Nephron progenitor cell (in vitro differentiated cells): ENCODE results near the gene PMPCA.
"Not testable (repeated sequence)": the region's sequence is repeated elsewhere in the genome, so short reads cannot be mapped to it uniquely, and the experiment has no call there.

Experiments used
- DNase-seq: peaks from one replicate; pipeline ENCODE4 v3.0.0; 2021
- H3K27ac Mint-ChIP-seq: 2 replicates; pipeline ENCODE4 v1.8.0; 2021; ENCODE audit warnings: mild to moderate bottlenecking, moderate library complexity, mixed read lengths
- H3K27me3 Mint-ChIP-seq: 2 replicates; pipeline ENCODE4 v1.8.0; 2021; ENCODE audit warnings: mild to moderate bottlenecking, low read depth, mixed read lengths; ENCODE audit not compliant: poor library complexity
- H3K36me3 Mint-ChIP-seq: 2 replicates; pipeline ENCODE4 v1.8.0; 2021; ENCODE audit warnings: low read depth, mixed read lengths
- H3K4me1 Mint-ChIP-seq: 2 replicates; pipeline ENCODE4 v1.8.0; 2021; ENCODE audit warnings: mixed read lengths
- H3K4me3 Mint-ChIP-seq: 2 replicates; pipeline ENCODE4 v1.8.0; 2021; ENCODE audit warnings: mild to moderate bottlenecking, moderate library complexity, mixed read lengths
- H3K9me3 Mint-ChIP-seq: 2 replicates; pipeline ENCODE4 v1.8.0; 2021; ENCODE audit warnings: mild to moderate bottlenecking, moderate library complexity, mixed read lengths
- TF ChIP-seq, protein P1 (sequence below): fragments of 200-600 bp; sonication (generic); IDR thresholded peaks from 2 replicates; pipeline ENCODE4 v1.5.0; 2021; ENCODE audit warnings: antibody characterized with exemption

The PMPCA gene

DNA sequence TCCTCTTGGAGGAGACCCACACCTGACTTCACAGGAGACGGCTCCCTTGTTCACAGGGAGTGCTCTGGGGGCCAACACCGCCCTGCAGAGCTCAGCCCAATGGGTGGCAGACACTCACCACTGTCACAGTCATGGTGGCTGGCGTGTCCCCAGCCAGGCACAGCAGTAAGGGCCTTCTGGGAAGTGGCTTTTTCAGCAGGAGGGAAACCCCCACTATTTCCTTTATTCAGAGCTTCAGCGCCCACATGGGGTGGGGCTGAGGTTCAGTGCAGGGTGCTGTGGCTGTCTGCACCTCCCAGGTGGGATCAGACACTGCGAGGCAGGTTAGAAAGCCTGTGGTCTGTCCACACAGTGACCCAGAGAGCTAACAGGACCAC lies 6.9 kb upstream of the PMPCA start:
- H3K4me1 Mint-ChIP-seq: peaks cover 17% of the 10 kb centered on the region
- no peak overlapping the region for H3K4me3 Mint-ChIP-seq

DNA sequence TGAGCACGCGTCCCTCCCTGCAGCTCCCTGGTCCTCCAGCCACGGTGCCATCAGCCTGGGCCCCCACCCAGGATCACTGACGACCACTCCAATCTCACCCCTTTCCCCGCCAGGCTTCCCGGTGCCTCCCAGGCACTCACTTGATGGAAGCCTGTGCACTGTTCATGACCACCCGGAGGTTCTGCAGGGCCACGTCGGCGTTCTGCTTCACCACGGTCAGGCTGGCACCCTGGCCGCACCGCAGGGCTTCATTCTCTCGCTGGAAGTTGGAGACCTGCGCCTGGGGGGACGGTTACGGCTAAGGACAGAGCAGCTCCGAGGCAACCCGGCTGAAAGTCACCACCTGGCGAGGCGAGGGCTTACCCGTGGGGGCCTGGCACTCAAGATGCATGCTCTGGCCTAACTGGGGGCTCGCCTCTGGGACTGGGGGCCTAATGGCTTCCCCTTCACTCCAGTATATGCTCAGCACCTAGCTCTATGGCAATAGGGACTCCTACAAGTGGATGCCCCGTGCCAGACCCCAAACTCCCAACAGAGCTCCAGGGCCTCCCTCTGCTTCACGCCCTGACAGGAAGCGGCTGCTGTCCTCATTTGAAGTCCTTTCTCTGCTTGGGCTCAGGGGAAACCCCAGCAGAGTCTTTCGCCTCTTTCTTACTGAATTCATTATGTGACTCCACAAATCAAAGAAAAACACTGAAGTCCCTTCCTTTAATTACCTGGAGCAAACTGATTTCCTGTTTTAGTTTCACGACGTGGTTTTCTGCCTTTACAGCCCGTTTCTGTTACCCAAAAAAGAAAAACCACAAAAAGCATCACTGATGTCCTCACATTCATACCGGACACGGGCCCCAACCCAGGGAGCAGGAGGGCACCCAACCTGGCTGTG lies 6.3 kb upstream of the PMPCA start:
- Mint-ChIP-seq H3K4me1 (peaks cover 17% of the 10 kb centered on the region), H3K9me3 (no peaks in the 10 kb centered on the region), H3K36me3 (peaks cover 43% of the 10 kb centered on the region), H3K4me3 (no peak overlapping the region), H3K27me3 (peaks cover 5% of the 10 kb centered on the region), H3K27ac (no peak overlapping the region)
- no peak for DNase-seq
- TF ChIP-seq, protein P1, sequence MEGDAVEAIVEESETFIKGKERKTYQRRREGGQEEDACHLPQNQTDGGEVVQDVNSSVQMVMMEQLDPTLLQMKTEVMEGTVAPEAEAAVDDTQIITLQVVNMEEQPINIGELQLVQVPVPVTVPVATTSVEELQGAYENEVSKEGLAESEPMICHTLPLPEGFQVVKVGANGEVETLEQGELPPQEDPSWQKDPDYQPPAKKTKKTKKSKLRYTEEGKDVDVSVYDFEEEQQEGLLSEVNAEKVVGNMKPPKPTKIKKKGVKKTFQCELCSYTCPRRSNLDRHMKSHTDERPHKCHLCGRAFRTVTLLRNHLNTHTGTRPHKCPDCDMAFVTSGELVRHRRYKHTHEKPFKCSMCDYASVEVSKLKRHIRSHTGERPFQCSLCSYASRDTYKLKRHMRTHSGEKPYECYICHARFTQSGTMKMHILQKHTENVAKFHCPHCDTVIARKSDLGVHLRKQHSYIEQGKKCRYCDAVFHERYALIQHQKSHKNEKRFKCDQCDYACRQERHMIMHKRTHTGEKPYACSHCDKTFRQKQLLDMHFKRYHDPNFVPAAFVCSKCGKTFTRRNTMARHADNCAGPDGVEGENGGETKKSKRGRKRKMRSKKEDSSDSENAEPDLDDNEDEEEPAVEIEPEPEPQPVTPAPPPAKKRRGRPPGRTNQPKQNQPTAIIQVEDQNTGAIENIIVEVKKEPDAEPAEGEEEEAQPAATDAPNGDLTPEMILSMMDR: no peak

More for the DNA sequence above, 6.9 kb upstream of the PMPCA start:
- no peaks in the 10 kb centered on the region for H3K9me3 Mint-ChIP-seq
- H3K27ac Mint-ChIP-seq: no peak overlapping the region
- TF ChIP-seq, protein P1: no peak
- peaks cover 5% of the 10 kb centered on the region for H3K27me3 Mint-ChIP-seq
- DNase-seq: no peak
- H3K36me3 Mint-ChIP-seq: peaks cover 37% of the 10 kb centered on the region

GRCh38 chr9:136404801-136405136 lies 5.7 kb upstream of the PMPCA start:
- Mint-ChIP-seq H3K36me3 (peaks cover 43% of the 10 kb centered on the region), H3K4me3 (no peak overlapping the region), H3K4me1 (peaks cover 21% of the 10 kb centered on the region), H3K27ac (peak overlapping the region; percentile 94), H3K9me3 (no peaks in the 10 kb centered on the region), H3K27me3 (peaks cover 5% of the 10 kb centered on the region)
- DNase-seq: no peak
- TF ChIP-seq, protein P1: no peak

- peaks cover 23% of the 10 kb centered on the region for H3K4me1 Mint-ChIP-seq
- H3K9me3 Mint-ChIP-seq: no peaks in the 10 kb centered on the region
- DNase-seq: no peak
- no peak overlapping the region for H3K4me3 Mint-ChIP-seq
- H3K27me3 Mint-ChIP-seq: peaks cover 5% of the 10 kb centered on the region
- H3K36me3 Mint-ChIP-seq: peaks cover 43% of the 10 kb centered on the region
- TF ChIP-seq, protein P1: no peak
- no peak overlapping the region for H3K27ac Mint-ChIP-seq
Measured at GRCh38 chr9:136405481-136405880, 5.0 kb upstream of the PMPCA start.

DNA sequence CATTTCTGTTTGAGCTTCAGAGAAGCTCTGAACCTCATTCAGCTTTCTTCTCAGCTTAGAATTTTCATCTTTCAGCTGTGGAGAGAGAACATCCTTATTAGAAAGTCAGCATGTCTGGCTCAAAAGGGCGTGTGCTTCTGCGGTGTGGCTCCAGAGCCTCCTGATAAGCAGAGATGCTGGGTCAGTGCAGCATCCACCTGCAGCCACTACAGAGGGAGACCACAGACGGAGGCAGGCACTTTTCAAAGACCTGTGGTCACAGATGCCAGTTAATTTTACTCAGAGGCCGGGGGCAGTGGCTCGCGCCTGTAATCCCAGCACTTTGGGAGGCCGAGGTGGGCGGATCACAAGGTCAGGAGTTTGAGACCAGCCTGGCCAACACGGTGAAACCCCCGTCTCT lies 4.6 kb upstream of the PMPCA start:
- not testable (repeated sequence) for DNase-seq, H3K27me3 Mint-ChIP-seq, H3K27ac Mint-ChIP-seq, H3K9me3 Mint-ChIP-seq, H3K4me3 Mint-ChIP-seq
- Mint-ChIP-seq H3K4me1 (peaks cover 24% of the 10 kb centered on the region), H3K36me3 (peaks cover 43% of the 10 kb centered on the region)

DNA sequence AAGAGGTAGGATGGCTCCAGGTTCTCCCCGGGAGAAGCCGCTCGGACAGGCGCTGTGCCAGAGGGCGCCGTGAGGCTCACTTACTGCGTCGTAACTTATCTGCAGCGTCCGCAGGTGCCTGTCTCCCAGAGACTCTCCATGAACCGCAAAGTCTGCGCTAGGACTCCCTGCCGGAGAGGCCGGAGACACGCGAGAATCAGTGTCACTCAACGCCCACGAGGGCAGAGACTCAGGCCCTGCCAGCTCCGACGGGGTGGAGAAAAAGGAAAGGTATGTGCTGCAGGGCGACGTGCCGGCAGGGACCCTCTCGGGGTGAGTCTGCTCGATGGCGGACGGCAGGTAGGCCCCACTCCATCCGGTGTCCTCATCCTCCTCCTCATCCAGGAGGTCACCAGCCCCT lies 3.4 kb upstream of the PMPCA start:
- H3K36me3 Mint-ChIP-seq: peaks cover 39% of the 10 kb centered on the region
- peaks cover 35% of the 10 kb centered on the region for H3K4me1 Mint-ChIP-seq
- H3K27me3 Mint-ChIP-seq, H3K4me3 Mint-ChIP-seq, DNase-seq, H3K9me3 Mint-ChIP-seq: not testable (repeated sequence)
- H3K27ac Mint-ChIP-seq: peak overlapping the region; percentile 61

DNA sequence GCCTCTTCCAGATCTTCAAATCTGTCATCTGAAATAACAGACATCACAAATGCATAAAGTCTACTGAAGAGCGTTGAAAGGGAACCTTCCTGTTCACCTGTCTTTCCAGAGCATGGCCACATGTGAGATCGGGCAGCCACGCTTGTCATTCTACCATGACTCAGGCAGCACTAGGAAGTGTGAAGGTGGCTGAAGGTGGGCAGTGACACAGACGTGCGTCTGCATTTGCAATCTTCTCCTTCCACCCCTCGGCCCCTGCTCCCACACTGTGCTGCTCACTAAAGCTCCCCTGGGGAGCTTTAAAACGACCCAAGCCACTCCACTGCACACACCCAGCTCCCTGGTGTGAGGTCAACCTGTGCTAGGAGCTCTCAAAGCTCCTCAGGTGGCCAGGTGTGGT lies 2.5 kb upstream of the PMPCA start:
- Mint-ChIP-seq H3K27me3 (peaks cover 5% of the 10 kb centered on the region), H3K4me1 (peaks cover 38% of the 10 kb centered on the region), H3K9me3 (no peaks in the 10 kb centered on the region), H3K36me3 (peaks cover 37% of the 10 kb centered on the region), H3K4me3 (peak overlapping the region; percentile 23), H3K27ac (peak overlapping the region; percentile 25)
- no peak for DNase-seq
- TF ChIP-seq, protein P1: no peak
